ENCODE measurements around the gene INPP4B.
A peak's percentile ranks its signal among the peaks of the same experiment; 100 is the strongest.

INPP4B gene

DNA sequence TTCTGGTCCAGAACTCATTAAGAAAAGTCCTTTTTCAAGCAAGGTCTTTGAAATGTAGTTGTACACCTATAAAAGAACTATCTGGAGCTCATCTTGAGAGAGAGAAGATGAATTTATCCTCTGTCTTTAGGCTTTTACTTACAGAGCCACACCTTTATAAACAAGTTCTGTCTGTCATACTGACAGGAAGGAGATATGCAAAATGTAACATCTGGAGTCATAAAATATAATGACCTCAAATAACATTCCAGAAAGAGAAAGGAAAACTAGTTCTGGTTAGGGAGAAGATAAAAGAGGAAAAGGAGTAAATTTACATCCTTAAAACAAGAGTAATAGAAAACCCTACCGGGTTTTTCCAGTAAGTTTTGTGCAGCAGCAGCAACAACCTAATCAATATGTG, 1.3 kb downstream of the INPP4B start:
- Histone ChIP-seq H3K36me3 (ENCODE audit: control insufficient read depth in 1 of 2, insufficient read depth in 2 of 2, low read length in 2 of 2) (no peaks in the 10 kb centered on the region), H4K12ac (ENCODE audit: low read depth, low read length) (no peak overlapping the region), H3K9ac (ENCODE audit: low read length) (no peak overlapping the region), H2AK5ac (ENCODE audit: low read length) (no peak overlapping the region), H3K27ac (ENCODE audit: low read depth, low read length) (no peak overlapping the region), H2AFZ (ENCODE audit: insufficient read depth, low read length, poor library complexity) (no peak overlapping the region), H4K91ac (ENCODE audit: low read depth, low read length) (no peak overlapping the region), H3K9me3 (ENCODE audit: insufficient read depth, low read depth, low read length) (no peaks in the 10 kb centered on the region), H3K79me1 (ENCODE audit: low read length) (no peaks in the 10 kb centered on the region), H3K4me3 (ENCODE audit: low read depth, low read length) (no peak overlapping the region), H2BK120ac (ENCODE audit: insufficient read depth, low read length, poor library complexity) (no peak overlapping the region), H3K4me1 (ENCODE audit: control insufficient read depth in 1 of 2, insufficient read depth in 2 of 2, low read length in 2 of 2) (peaks cover 7 to 10% of the 10 kb centered on the region in 2 experiments), H4K8ac (ENCODE audit: low read depth, low read length) (no peak overlapping the region), H2BK12ac (ENCODE audit: low read length) (no peak overlapping the region), H3K18ac (ENCODE audit: low read length) (no peak overlapping the region), H3K4me2 (ENCODE audit: low read length) (no peak overlapping the region), H3K14ac (ENCODE audit: low read length) (no peak overlapping the region), H3K79me2 (ENCODE audit: control insufficient read depth, insufficient read depth, low read length, poor library complexity) (no peaks in the 10 kb centered on the region), H3K4ac (ENCODE audit: low read depth, low read length) (no peak overlapping the region), H3K23ac (ENCODE audit: low read length) (no peak overlapping the region), H2BK5ac (ENCODE audit: low read depth, low read length, poor library complexity) (no peak overlapping the region), H3K27me3 (ENCODE audit: insufficient read depth, low read length) (peaks cover 24% of the 10 kb centered on the region)
- no CpG with 5 or more reads among the region's 1 CpG for WGBS (ENCODE audit: extremely low coverage, insufficient coverage, insufficient read length)
- no peak for DNase-seq

DNA sequence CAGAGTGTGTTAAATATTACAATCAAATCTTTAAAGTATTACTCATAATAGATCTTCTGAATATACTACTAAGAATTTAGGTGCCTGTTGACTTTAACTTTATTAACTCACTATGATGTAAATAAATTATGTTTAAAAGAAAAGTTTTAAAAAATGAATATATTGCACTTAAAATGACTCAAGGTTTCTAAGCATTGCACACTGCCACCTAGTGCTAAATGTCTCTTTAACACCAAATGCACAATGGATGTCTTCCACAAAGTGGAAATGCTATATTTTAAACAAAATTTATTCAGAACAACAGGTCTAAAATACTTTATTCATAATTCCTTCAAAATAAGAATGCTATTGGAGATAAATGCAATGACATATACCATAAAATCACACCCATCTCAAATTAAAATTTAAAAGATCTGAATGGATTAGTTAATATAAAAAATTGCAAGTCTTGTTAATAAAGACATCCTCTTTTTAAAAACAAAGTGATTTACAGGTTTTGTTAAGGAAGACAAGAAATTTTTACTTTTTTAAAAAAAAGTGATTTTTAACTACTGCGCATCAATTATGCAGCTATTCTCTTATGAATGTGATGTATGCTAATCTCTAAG, 5.5 kb downstream of the INPP4B start:
- Histone ChIP-seq H4K91ac (ENCODE audit: low read depth, low read length) (no peak overlapping the region), H3K9ac (ENCODE audit: low read length) (no peak overlapping the region), H3K4me1 (ENCODE audit: control insufficient read depth in 1 of 2, insufficient read depth in 2 of 2, low read length in 2 of 2) (peaks cover 0 to under 1% of the 10 kb centered on the region in 2 experiments), H3K18ac (ENCODE audit: low read length) (no peak overlapping the region), H2AK5ac (ENCODE audit: low read length) (no peak overlapping the region), H3K27me3 (ENCODE audit: insufficient read depth, low read length) (peaks cover 10% of the 10 kb centered on the region), H3K23ac (ENCODE audit: low read length) (no peak overlapping the region), H4K8ac (ENCODE audit: low read depth, low read length) (no peak overlapping the region), H4K12ac (ENCODE audit: low read depth, low read length) (no peak overlapping the region), H3K79me2 (ENCODE audit: control insufficient read depth, insufficient read depth, low read length, poor library complexity) (no peaks in the 10 kb centered on the region), H3K79me1 (ENCODE audit: low read length) (no peaks in the 10 kb centered on the region), H3K4me2 (ENCODE audit: low read length) (no peak overlapping the region), H3K9me3 (ENCODE audit: insufficient read depth, low read depth, low read length) (no peaks in the 10 kb centered on the region), H2AFZ (ENCODE audit: insufficient read depth, low read length, poor library complexity) (no peak overlapping the region), H3K27ac (ENCODE audit: low read depth, low read length) (no peak overlapping the region), H2BK12ac (ENCODE audit: low read length) (no peak overlapping the region), H3K36me3 (ENCODE audit: control insufficient read depth in 1 of 2, insufficient read depth in 2 of 2, low read length in 2 of 2) (no peaks in the 10 kb centered on the region), H3K4me3 (ENCODE audit: low read depth, low read length) (no peak overlapping the region), H2BK5ac (ENCODE audit: low read depth, low read length, poor library complexity) (no peak overlapping the region), H3K14ac (ENCODE audit: low read length) (no peak overlapping the region), H3K4ac (ENCODE audit: low read depth, low read length) (no peak overlapping the region), H2BK120ac (ENCODE audit: insufficient read depth, low read length, poor library complexity) (no peak overlapping the region)
- WGBS (ENCODE audit: extremely low coverage, insufficient coverage, insufficient read length): no CpG with 5 or more reads among the region's 1 CpG
- DNase-seq: peak in 1 of 2 donors; percentile 60

DNA sequence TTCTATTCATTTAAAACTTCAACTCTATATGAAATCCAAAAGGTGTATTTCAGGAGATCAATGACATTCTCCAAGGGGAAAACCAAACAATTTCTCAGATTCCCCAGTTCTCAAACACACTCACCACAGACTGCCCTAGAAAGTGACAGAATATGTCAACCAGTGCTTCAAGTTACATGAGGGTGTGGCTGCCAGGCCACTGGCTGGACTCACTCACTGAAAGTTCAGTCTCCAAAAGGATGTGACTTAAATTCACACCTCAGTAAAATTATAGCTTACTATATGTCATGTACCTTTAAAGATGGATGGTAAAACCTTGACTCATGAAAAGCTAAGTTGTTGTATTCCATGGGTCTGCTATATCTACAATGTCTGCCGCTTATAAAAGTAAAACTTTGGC, 7.3 kb downstream of the INPP4B start:
- Histone ChIP-seq H2BK120ac (ENCODE audit: insufficient read depth, low read length, poor library complexity) (no peak overlapping the region), H3K27me3 (ENCODE audit: insufficient read depth, low read length) (no peaks in the 10 kb centered on the region), H3K4me1 (ENCODE audit: control insufficient read depth in 1 of 2, insufficient read depth in 2 of 2, low read length in 2 of 2) (no peaks in the 10 kb centered on the region), H4K12ac (ENCODE audit: low read depth, low read length) (no peak overlapping the region), H3K9me3 (ENCODE audit: insufficient read depth, low read depth, low read length) (no peaks in the 10 kb centered on the region), H2BK12ac (ENCODE audit: low read length) (no peak overlapping the region), H3K27ac (ENCODE audit: low read depth, low read length) (no peak overlapping the region), H3K4me2 (ENCODE audit: low read length) (no peak overlapping the region), H2BK5ac (ENCODE audit: low read depth, low read length, poor library complexity) (no peak overlapping the region), H4K8ac (ENCODE audit: low read depth, low read length) (no peak overlapping the region), H3K79me2 (ENCODE audit: control insufficient read depth, insufficient read depth, low read length, poor library complexity) (no peaks in the 10 kb centered on the region), H3K4ac (ENCODE audit: low read depth, low read length) (no peak overlapping the region), H3K36me3 (ENCODE audit: control insufficient read depth in 1 of 2, insufficient read depth in 2 of 2, low read length in 2 of 2) (no peaks in the 10 kb centered on the region), H3K9ac (ENCODE audit: low read length) (no peak overlapping the region), H3K14ac (ENCODE audit: low read length) (no peak overlapping the region), H3K23ac (ENCODE audit: low read length) (no peak overlapping the region), H3K18ac (ENCODE audit: low read length) (no peak overlapping the region), H2AFZ (ENCODE audit: insufficient read depth, low read length, poor library complexity) (no peak overlapping the region), H4K91ac (ENCODE audit: low read depth, low read length) (no peak overlapping the region), H2AK5ac (ENCODE audit: low read length) (no peak overlapping the region), H3K79me1 (ENCODE audit: low read length) (no peaks in the 10 kb centered on the region), H3K4me3 (ENCODE audit: low read depth, low read length) (no peak overlapping the region)
- WGBS (ENCODE audit: extremely low coverage, insufficient coverage, insufficient read length): no CpG with 5 or more reads among the region's 1 CpG
- no peak for DNase-seq

DNA sequence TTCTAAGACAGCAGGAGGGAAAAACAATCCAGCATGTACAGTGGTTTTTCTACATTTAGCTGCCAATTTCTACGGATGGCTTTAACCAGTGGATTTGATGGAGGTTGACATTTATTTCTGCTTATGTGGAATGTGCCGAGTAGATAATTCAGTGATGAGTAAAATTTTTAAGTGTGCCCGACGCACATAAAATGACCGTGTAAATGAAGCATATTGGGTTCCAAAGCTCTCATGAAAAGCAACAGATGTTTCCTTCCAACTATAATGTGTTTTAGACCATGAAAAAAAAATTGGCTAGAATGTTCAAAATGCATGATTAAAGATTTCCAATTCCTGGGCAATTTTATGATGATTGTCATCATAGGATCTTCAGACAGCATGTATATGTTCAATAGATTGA, 14.1 kb downstream of the INPP4B start:
- Histone ChIP-seq H2BK5ac (ENCODE audit: low read depth, low read length, poor library complexity) (no peak overlapping the region), H3K27ac (ENCODE audit: low read depth, low read length) (no peak overlapping the region), H3K4me2 (ENCODE audit: low read length) (no peak overlapping the region), H3K4me3 (ENCODE audit: low read depth, low read length) (no peak overlapping the region), H3K14ac (ENCODE audit: low read length) (no peak overlapping the region), H2BK12ac (ENCODE audit: low read length) (no peak overlapping the region), H3K9ac (ENCODE audit: low read length) (no peak overlapping the region), H3K18ac (ENCODE audit: low read length) (no peak overlapping the region), H4K8ac (ENCODE audit: low read depth, low read length) (no peak overlapping the region), H3K27me3 (ENCODE audit: insufficient read depth, low read length) (no peaks in the 10 kb centered on the region), H3K36me3 (ENCODE audit: control insufficient read depth in 1 of 2, insufficient read depth in 2 of 2, low read length in 2 of 2) (no peaks in the 10 kb centered on the region), H3K4me1 (ENCODE audit: control insufficient read depth in 1 of 2, insufficient read depth in 2 of 2, low read length in 2 of 2) (no peaks in the 10 kb centered on the region), H4K12ac (ENCODE audit: low read depth, low read length) (no peak overlapping the region), H3K4ac (ENCODE audit: low read depth, low read length) (no peak overlapping the region), H3K23ac (ENCODE audit: low read length) (no peak overlapping the region), H3K9me3 (ENCODE audit: insufficient read depth, low read depth, low read length) (no peaks in the 10 kb centered on the region), H2AFZ (ENCODE audit: insufficient read depth, low read length, poor library complexity) (no peak overlapping the region), H3K79me2 (ENCODE audit: control insufficient read depth, insufficient read depth, low read length, poor library complexity) (no peaks in the 10 kb centered on the region), H3K79me1 (ENCODE audit: low read length) (no peaks in the 10 kb centered on the region), H2BK120ac (ENCODE audit: insufficient read depth, low read length, poor library complexity) (no peak overlapping the region), H4K91ac (ENCODE audit: low read depth, low read length) (no peak overlapping the region), H2AK5ac (ENCODE audit: low read length) (no peak overlapping the region)
- WGBS (ENCODE audit: extremely low coverage, insufficient coverage, insufficient read length): no CpG with 5 or more reads among the region's 5 CpGs
- no peak for DNase-seq
